ENCODE measurements around the gene FYN.

DNA sequence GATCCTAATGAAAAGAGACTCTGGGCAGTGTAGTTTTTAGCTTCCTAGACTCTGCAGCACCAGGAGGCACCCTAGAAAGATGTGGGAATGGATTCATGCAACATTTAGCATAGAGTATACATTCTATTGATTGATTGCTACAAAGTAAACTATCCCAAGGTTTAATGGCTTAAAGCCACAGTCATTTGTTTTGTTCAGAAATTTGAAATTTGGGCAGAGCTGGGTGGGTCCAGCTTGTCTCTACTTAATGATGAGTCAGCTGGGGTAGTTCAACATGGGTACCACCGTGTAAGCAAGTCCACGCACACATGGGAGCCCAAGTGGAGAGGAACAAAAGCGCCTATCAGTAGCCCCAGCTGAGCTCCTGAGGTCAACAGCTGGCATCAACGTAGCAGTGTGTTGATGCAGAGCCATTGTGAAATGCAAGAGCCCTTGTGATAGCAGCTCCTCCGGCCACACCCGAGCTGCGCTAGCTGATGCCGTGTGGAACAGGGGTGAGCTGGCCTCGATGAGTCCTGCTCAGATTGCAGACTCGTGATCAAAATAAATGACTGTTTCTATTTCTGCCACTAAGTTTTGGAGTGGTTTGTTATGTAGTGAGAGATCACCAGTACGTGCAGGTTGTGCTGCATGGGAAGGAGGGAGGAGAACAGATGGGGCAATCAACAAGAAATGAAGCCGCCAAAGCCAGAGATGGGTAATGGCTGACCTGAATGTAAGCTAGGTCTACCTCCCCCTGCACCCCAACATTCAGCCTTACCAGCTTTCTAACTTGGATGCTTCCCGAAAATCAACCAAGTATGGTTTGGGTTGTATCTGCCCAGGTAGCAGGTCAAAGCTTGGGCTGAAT, 221.8 kb downstream of the FYN start:
- no peak for TF ChIP-seq RAD21 (IDR thresholded peaks at IDR 0.05; ENCODE audit: low read length)
- TF ChIP-seq, protein P1, sequence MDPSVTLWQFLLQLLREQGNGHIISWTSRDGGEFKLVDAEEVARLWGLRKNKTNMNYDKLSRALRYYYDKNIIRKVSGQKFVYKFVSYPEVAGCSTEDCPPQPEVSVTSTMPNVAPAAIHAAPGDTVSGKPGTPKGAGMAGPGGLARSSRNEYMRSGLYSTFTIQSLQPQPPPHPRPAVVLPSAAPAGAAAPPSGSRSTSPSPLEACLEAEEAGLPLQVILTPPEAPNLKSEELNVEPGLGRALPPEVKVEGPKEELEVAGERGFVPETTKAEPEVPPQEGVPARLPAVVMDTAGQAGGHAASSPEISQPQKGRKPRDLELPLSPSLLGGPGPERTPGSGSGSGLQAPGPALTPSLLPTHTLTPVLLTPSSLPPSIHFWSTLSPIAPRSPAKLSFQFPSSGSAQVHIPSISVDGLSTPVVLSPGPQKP (IDR thresholded peaks at IDR 0.05; ENCODE audit: borderline replicate concordance, low read depth, low read length): no peak
- TF ChIP-seq FOS (IDR thresholded peaks at IDR 0.05; ENCODE audit: low read depth, low read length): no peak
- no peak for TF ChIP-seq CTCF (conservative IDR thresholded peaks at IDR 0.05; ENCODE audit: low read depth, low read length)
- no peak for TF ChIP-seq CHD1 (IDR thresholded peaks at IDR 0.05; ENCODE audit: low read depth, low read length)
- TF ChIP-seq CEBPB (IDR thresholded peaks at IDR 0.05; ENCODE audit: low read depth, low read length): no peak
- TF ChIP-seq RFX5 (IDR thresholded peaks at IDR 0.05; ENCODE audit: low read depth, low read length): no peak
- TF ChIP-seq SMC3 (IDR thresholded peaks at IDR 0.05; ENCODE audit: low read depth, low read length): no peak
- no peak for TF ChIP-seq MXI1 (IDR thresholded peaks at IDR 0.05; ENCODE audit: borderline replicate concordance, low read depth, low read length)

All from IMR-90 (cell line).